Fibroblast of villous mesenchyme (primary cell): ENCODE results near the gene MEF2C. TPM values are rescaled to one million over a fixed set of nuclear protein-coding genes. Genes with fewer than 3 reads are reported as not detected.

Experiments
- DNase-seq: peaks from one replicate; pipeline ENCODE4 v3.0.0-alpha.2; 2010; ENCODE audit warnings: low read depth
- H3K4me3 ChIP-seq: 2 replicates; pipeline ENCODE4 v1.5.1; 2011; ENCODE audit warnings: low read depth, mild to moderate bottlenecking, low read length
- total RNA-seq: library from RNA; depleted of rRNA; stranded (reverse); fragments of >200 nt; gene quantifications from 2 replicates; pipeline ENCODE4 v1.2.3, GENCODE V29; 2012
- TF ChIP-seq, protein P1 (sequence below): IDR thresholded peaks from 2 replicates; pipeline ENCODE4 v1.5.1; 2012; ENCODE audit warnings: low read depth, mild to moderate bottlenecking, low read length; ENCODE audit not compliant: insufficient read depth

MEF2C gene
- total RNA-seq, 1 donor: 16.0 TPM

DNA sequence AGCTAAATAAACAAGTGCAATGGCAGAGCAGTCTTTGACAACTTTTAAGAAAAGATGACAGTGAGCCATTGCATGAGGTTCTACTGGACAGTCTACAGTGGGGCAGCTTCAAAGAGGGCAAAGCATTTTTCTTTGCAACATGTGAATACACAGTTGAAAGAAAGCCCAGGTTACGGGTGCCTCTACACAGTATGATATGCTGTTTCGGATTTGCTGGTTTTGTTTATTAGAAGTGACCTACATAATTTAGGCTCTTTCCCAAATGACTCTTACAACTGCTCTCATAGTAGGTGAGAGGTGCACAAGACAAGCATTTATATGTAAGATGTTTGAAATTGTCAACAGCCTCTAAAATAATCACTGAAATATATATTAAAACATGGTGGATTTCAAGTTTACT lies 62.4 kb downstream of the MEF2C start:
- H3K4me3 ChIP-seq: no peak overlapping the region
- TF ChIP-seq, protein P1, sequence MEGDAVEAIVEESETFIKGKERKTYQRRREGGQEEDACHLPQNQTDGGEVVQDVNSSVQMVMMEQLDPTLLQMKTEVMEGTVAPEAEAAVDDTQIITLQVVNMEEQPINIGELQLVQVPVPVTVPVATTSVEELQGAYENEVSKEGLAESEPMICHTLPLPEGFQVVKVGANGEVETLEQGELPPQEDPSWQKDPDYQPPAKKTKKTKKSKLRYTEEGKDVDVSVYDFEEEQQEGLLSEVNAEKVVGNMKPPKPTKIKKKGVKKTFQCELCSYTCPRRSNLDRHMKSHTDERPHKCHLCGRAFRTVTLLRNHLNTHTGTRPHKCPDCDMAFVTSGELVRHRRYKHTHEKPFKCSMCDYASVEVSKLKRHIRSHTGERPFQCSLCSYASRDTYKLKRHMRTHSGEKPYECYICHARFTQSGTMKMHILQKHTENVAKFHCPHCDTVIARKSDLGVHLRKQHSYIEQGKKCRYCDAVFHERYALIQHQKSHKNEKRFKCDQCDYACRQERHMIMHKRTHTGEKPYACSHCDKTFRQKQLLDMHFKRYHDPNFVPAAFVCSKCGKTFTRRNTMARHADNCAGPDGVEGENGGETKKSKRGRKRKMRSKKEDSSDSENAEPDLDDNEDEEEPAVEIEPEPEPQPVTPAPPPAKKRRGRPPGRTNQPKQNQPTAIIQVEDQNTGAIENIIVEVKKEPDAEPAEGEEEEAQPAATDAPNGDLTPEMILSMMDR: no peak
- no peak for DNase-seq

DNA sequence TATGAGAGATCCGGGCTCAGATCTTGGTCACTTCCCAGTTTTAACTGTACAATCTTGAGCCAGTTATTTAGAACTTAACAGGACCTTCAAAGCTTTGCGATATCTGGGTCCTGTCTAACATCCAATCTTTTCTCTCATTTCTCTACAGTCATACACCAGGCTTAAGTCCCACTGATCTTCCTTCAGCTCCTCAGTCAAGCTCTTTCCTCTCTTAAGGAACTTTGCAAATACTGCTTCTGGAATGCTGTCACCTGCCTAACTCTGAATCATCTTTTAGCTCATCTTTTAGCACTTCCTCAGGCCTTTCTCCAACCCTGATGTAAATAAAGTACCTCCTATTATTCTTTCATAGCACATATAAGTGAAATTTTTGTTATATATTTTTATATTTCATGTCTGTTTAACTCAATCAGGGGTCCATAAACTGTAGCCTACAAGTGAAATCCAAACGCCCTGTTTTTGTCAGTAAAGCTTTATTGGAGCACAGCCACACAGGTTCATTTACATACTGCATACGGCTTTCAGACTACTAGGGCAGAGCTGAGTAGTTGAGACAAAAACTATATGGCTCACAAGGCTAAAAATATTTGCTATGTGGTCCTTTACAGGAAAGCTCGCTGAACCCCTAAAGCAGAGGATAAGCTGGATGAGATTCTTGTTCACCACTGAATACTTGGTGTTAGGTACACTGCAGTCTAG lies 63.5 kb downstream of the MEF2C start:
- DNase-seq: no peak
- TF ChIP-seq, protein P1: no peak
- no peak overlapping the region for H3K4me3 ChIP-seq

DNA sequence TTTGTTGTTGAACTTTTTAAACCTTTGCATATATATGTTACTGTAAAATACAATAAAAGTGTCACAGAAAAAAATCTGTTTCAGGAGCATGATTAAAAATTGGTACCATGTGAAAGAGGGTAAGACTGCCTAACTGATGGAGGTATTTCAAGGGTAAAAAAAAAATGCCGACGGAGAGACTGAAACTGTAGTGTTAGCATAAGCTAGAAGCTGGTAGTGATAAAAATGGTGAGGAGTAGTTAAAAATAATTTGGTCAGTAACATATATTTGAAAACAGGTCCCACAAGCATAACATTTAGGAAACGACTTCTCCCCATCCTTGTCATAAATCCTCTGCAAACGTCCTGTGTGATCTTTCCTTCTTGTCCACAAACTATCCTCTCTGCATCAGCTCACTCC lies 64.7 kb downstream of the MEF2C start:
- no peak overlapping the region for H3K4me3 ChIP-seq
- TF ChIP-seq, protein P1: no peak
- DNase-seq: no peak

DNA sequence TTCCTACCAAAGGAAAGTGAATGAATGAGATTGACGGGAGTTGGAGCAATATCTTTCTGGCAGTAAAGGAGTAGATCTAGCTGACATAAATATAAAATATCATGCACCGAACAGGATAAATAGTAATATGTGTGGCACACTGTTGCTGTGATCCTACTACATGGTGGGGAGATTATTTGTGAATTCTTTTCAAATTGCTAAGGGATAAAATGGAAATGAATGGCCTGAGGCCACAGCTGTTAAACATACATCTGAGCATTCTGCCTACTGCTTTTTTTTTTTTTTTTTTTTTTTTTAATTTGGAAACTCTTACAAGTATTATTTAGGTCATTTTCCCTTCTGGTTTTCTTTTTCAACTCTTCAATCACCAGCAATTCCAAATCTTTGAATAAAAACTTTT lies 66.8 kb downstream of the MEF2C start:
- no peak overlapping the region for H3K4me3 ChIP-seq
- TF ChIP-seq, protein P1: no peak
- no peak for DNase-seq

DNA sequence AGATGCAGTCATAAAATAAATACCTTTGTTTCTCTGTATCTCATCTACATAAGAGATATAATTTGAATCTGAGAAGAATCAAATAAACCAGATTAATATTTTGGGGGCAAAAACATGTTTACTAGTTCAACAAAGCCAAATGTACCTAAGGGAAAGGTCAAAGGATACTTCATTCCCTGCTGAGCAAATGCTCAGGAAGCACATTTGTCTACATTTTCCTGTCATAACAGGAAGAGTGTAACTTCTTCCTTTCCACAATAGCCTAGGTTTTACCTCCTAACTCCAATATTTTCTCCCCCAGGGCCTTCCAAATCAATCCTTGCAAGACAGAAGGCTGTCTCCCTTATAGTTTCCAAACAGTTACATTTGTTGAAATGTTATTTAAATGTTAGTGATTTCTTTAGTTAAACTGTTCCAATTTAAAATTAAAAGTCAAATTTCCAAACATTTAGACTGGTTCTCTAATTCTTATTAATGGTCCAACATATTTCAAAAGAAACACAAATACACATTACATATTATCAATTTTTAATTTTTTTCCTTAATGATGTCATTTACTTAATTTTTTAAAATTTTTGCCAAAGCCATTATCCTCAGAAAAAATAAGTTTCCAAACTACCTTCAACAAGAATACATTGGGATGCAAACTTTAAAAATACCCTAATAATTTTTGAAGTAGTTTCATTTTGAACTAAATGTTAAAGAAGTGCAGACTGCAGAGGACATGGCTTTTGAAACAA lies 67.8 kb downstream of the MEF2C start:
- TF ChIP-seq, protein P1: no peak
- no peak overlapping the region for H3K4me3 ChIP-seq

DNA sequence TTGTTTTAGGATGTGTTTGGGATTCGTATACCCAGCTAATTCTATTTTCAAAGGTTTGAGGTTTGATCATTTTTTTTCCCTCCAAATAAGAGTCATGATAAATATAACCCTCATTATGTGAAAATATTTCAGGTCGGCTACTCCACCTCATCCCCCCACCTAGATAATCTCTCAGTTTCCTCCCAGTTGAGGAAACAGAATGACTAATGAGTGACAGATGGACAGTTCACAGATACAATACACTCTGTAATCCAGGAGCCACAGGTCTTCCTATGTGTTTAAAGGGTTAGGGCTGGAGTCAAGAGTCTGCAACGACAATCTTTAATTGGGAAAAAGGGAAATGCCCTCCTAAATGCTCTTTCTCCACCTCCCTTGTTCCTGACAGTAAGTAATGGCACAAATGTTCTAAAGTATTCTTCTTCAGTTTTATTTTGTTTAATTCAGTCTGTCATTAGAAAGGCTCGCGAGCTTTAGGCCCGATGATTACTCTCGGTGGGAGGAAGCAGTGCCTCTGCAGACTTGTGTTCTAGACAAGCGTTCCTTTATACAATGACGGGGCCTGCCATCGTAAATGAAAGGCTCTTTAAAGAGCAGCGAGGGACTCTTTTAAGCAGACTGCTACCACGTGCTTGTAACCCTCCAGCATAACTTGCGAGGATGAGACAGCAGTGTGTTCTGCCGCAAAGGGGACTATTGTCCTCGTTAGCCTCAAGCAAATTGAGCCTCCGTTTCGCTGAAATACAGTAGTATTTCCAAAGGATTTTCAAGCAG lies 69.0 kb downstream of the MEF2C start:
- H3K4me3 ChIP-seq: no peak overlapping the region
- no peak for DNase-seq
- TF ChIP-seq, protein P1: no peak

More for the DNA sequence above, 67.8 kb downstream of the MEF2C start:
- no peak for DNase-seq
